ENCODE measurements around the gene SLC15A3.

SLC15A3 gene

GRCh38 chr11:60971520-60971919, 19.5 kb upstream of the SLC15A3 start, which contains the start of gene CD6:
Gene CD6, plus strand, starts transcription at chr11:60971680. Its CDS starts 186 bp downstream, at chr11:60971866.
- peak within 1 kb of the TSS; percentile 73; the same call in 1 of the 2 replicates for H2AFZ ChIP-seq (ENCODE audit: low read depth, low read length)
- peak within 1 kb of the TSS; percentile 50 for H3K4me3 ChIP-seq (ENCODE audit: low read length)
- H3K27me3 ChIP-seq (ENCODE audit: low read depth, low read length), result peaks cover 23% of the 10 kb centered on the region
- peak within 1 kb of the TSS; percentile 61 for H3K4me2 ChIP-seq (ENCODE audit: low read length)
- TF ChIP-seq CTCF (IDR thresholded peaks at IDR 0.05; ENCODE audit: low read depth, low read length) (no peak), EZH2phosphoT487 (IDR thresholded peaks at IDR 0.05; ENCODE audit: low read depth) (no peak)
- no peak within 1 kb of the TSS for H3K9ac ChIP-seq (ENCODE audit: low read length)
- no peaks in the 10 kb centered on the region for H3K79me2 ChIP-seq (ENCODE audit: low read length)
- H4K20me1 ChIP-seq (ENCODE audit: insufficient read depth, low read length), result no peaks in the 10 kb centered on the region
- H3K4me1 ChIP-seq (ENCODE audit: low read length), result peaks cover 14% of the 10 kb centered on the region
- peaks cover 6% of the 10 kb centered on the region; the same call in 1 of the 2 replicates for H3K9me3 ChIP-seq (ENCODE audit: insufficient read depth, low read length)
- H3K36me3 ChIP-seq (replicated peaks; ENCODE audit: low read depth, low read length), result no peaks in the 10 kb centered on the region
- no peak within 1 kb of the TSS for H3K27ac ChIP-seq (ENCODE audit: low read length)

GRCh38 chr11:60970890-60971289, 18.9 kb upstream of the SLC15A3 start:
- no peak overlapping the region for H3K4me3 ChIP-seq (ENCODE audit: low read length)
- H3K79me2 ChIP-seq (ENCODE audit: low read length), result no peaks in the 10 kb centered on the region
- H3K9ac ChIP-seq (ENCODE audit: low read length), result no peak overlapping the region
- peaks cover 14% of the 10 kb centered on the region for H3K4me1 ChIP-seq (ENCODE audit: low read length)
- H2AFZ ChIP-seq (ENCODE audit: low read depth, low read length), result peak overlapping the region; percentile 73; the same call in 1 of the 2 replicates
- H4K20me1 ChIP-seq (ENCODE audit: insufficient read depth, low read length), result no peaks in the 10 kb centered on the region
- TF ChIP-seq EZH2phosphoT487 (IDR thresholded peaks at IDR 0.05; ENCODE audit: low read depth) (no peak), CTCF (IDR thresholded peaks at IDR 0.05; ENCODE audit: low read depth, low read length) (no peak)
- no peak overlapping the region for H3K27ac ChIP-seq (ENCODE audit: low read length)
- H3K36me3 ChIP-seq (replicated peaks; ENCODE audit: low read depth, low read length), result no peaks in the 10 kb centered on the region
- H3K27me3 ChIP-seq (ENCODE audit: low read depth, low read length), result peaks cover 23% of the 10 kb centered on the region
- peaks cover 6% of the 10 kb centered on the region; the same call in 1 of the 2 replicates for H3K9me3 ChIP-seq (ENCODE audit: insufficient read depth, low read length)
- peak overlapping the region; percentile 61 for H3K4me2 ChIP-seq (ENCODE audit: low read length)

GRCh38 chr11:60970369-60970774, 18.4 kb upstream of the SLC15A3 start:
- no peak overlapping the region for H3K9ac ChIP-seq (ENCODE audit: low read length)
- peak overlapping the region; percentile 50 for H3K4me3 ChIP-seq (ENCODE audit: low read length)
- H3K36me3 ChIP-seq (replicated peaks; ENCODE audit: low read depth, low read length), result no peaks in the 10 kb centered on the region
- no peak for TF ChIP-seq EZH2phosphoT487 (IDR thresholded peaks at IDR 0.05; ENCODE audit: low read depth)
- peak; percentile 99 for TF ChIP-seq CTCF (IDR thresholded peaks at IDR 0.05; ENCODE audit: low read depth, low read length)
- peaks cover 6% of the 10 kb centered on the region; the same call in 1 of the 2 replicates for H3K9me3 ChIP-seq (ENCODE audit: insufficient read depth, low read length)
- H2AFZ ChIP-seq (ENCODE audit: low read depth, low read length), result peak overlapping the region; percentile 73; the same call in 1 of the 2 replicates
- H3K27me3 ChIP-seq (ENCODE audit: low read depth, low read length), result peaks cover 23% of the 10 kb centered on the region
- peak overlapping the region; percentile 61 for H3K4me2 ChIP-seq (ENCODE audit: low read length)
- peaks cover 14% of the 10 kb centered on the region for H3K4me1 ChIP-seq (ENCODE audit: low read length)
- H3K27ac ChIP-seq (ENCODE audit: low read length), result no peak overlapping the region
- no peaks in the 10 kb centered on the region for H3K79me2 ChIP-seq (ENCODE audit: low read length)
- H4K20me1 ChIP-seq (ENCODE audit: insufficient read depth, low read length), result no peaks in the 10 kb centered on the region

GRCh38 chr11:60968223-60968622, 16.2 kb upstream of the SLC15A3 start:
- Histone ChIP-seq H3K4me1 (ENCODE audit: low read length) (peaks cover 14% of the 10 kb centered on the region), H3K4me2 (ENCODE audit: low read length) (no peak overlapping the region), H2AFZ (ENCODE audit: low read depth, low read length) (no peak overlapping the region), H4K20me1 (ENCODE audit: insufficient read depth, low read length) (no peaks in the 10 kb centered on the region), H3K36me3 (replicated peaks; ENCODE audit: low read depth, low read length) (no peaks in the 10 kb centered on the region), H3K27ac (ENCODE audit: low read length) (no peak overlapping the region), H3K27me3 (ENCODE audit: low read depth, low read length) (peaks cover 23% of the 10 kb centered on the region), H3K79me2 (ENCODE audit: low read length) (no peaks in the 10 kb centered on the region), H3K9me3 (ENCODE audit: insufficient read depth, low read length) (peaks cover 6% of the 10 kb centered on the region; the same call in 1 of the 2 replicates), H3K9ac (ENCODE audit: low read length) (no peak overlapping the region), H3K4me3 (ENCODE audit: low read length) (no peak overlapping the region)
- TF ChIP-seq CTCF (IDR thresholded peaks at IDR 0.05; ENCODE audit: low read depth, low read length) (no peak), EZH2phosphoT487 (IDR thresholded peaks at IDR 0.05; ENCODE audit: low read depth) (no peak)
